ENCODE measurements around the gene SPON2.
A peak's percentile ranks its signal among the peaks of the same experiment; 100 is the strongest.

Gene SPON2

GRCh38 chr4:1208970-1209704 is 36.8 kb upstream of the SPON2 start:
- no peak for DNase-seq (ENCODE audit: low read depth)

GRCh38 chr4:1208266-1208961 is 36.0 kb upstream of the SPON2 start:
- DNase-seq (ENCODE audit: low read depth): no peak

GRCh38 chr4:1207603-1208265 is 35.4 kb upstream of the SPON2 start:
- no peak for DNase-seq (ENCODE audit: low read depth)

GRCh38 chr4:1207157-1207470 is 34.7 kb upstream of the SPON2 start:
- no peak for DNase-seq (ENCODE audit: low read depth)

- no peak for DNase-seq (ENCODE audit: low read depth)
Observed at GRCh38 chr4:1206299-1207156, 34.1 kb upstream of the SPON2 start.

- DNase-seq (ENCODE audit: low read depth): no peak
Observed at GRCh38 chr4:1205586-1206298, 33.4 kb upstream of the SPON2 start.

GRCh38 chr4:1204828-1205585 is 32.6 kb upstream of the SPON2 start:
- DNase-seq (ENCODE audit: low read depth): no peak

GRCh38 chr4:1204286-1204827 is 32.0 kb upstream of the SPON2 start:
- no peak for DNase-seq (ENCODE audit: low read depth)

GRCh38 chr4:1203026-1203616 is 30.7 kb upstream of the SPON2 start:
- DNase-seq (ENCODE audit: low read depth): no peak

GRCh38 chr4:1202526-1203011 is 30.2 kb upstream of the SPON2 start:
- no peak for DNase-seq (ENCODE audit: low read depth)

- DNase-seq (ENCODE audit: low read depth): peak; percentile 61
Observed at GRCh38 chr4:1201851-1202525, 29.6 kb upstream of the SPON2 start.

GRCh38 chr4:1200425-1201035 is 28.1 kb upstream of the SPON2 start:
- DNase-seq (ENCODE audit: low read depth): no peak

- no peak for DNase-seq (ENCODE audit: low read depth)
Observed at GRCh38 chr4:1199556-1200331, 27.4 kb upstream of the SPON2 start.

- DNase-seq (ENCODE audit: low read depth): no peak
Observed at GRCh38 chr4:1198098-1198844, 25.9 kb upstream of the SPON2 start.

GRCh38 chr4:1196421-1197183 is 24.2 kb upstream of the SPON2 start:
- DNase-seq (ENCODE audit: low read depth): no peak

GRCh38 chr4:1195891-1196401 is 23.6 kb upstream of the SPON2 start:
- no peak for DNase-seq (ENCODE audit: low read depth)

Data from stimulated activated CD8-positive, alpha-beta memory T cell treated with anti-CD3 and anti-CD28 coated beads, Interleukin-4, amount 100 ng/mL, for 24 hours (primary cell).